IMR-90 (cell line): ENCODE measurements around the gene PRLR. TPM values are rescaled to one million over a fixed set of nuclear protein-coding genes. Genes with fewer than 3 reads are reported as not detected.

ENCODE experiments used
- ATAC-seq: fragments of 200-7000 bp; cut with Tn5 transposase; 2 replicates; pipeline ENCODE4 v1.9.1; 2020; ENCODE audit warnings: low read depth, mild to moderate bottlenecking, moderate library complexity
- BruUV-seq: library from RNA; stranded (reverse); fragments of 400-500 nt; replicated peaks from 2 replicates; lab custom pipeline; 2021; lab: Mats Ljungman, UMichigan
- CTCF ChIA-PET: fragments of 300-600 bp; formaldehyde crosslinking; extraction: SDS; loops from one replicate; lab custom pipeline; 2021; ENCODE audit warnings: antibody characterized with exemption; lab: Yijun Ruan, JAX
- POLR2A ChIA-PET: fragments of 300-600 bp; sonication (Branson Sonifier 250); formaldehyde crosslinking; loops from one replicate; lab custom pipeline; 2022; ENCODE audit warnings: antibody characterized with exemption; ENCODE audit not compliant: unreplicated experiment; lab: Charles Lee
- DNase-seq: peaks from one replicate; pipeline ENCODE4 v3.0.0; 2013
- H2AFZ ChIP-seq: replicated peaks from 2 replicates; pipeline ENCODE3; 2013; ENCODE audit warnings: low read length, mild to moderate bottlenecking; ENCODE audit not compliant: poor library complexity
- H2AK5ac ChIP-seq: 2 replicates; pipeline ENCODE4 v1.6.1; 2013; ENCODE audit warnings: low read depth, low read length, inconsistent platforms
- H2AK9ac ChIP-seq: replicated peaks from 2 replicates; pipeline ENCODE3; 2013; ENCODE audit warnings: mild to moderate bottlenecking, low read depth, low read length, moderate library complexity; ENCODE audit not compliant: poor library complexity
- H2BK120ac ChIP-seq: 2 replicates; pipeline ENCODE4 v1.6.1; 2013; ENCODE audit warnings: low read depth, low read length, inconsistent platforms
- H2BK15ac ChIP-seq: 3 replicates; pipeline ENCODE4 v1.6.1; 2013; ENCODE audit warnings: low read depth, low read length, inconsistent platforms
- H2BK20ac ChIP-seq: 2 replicates; pipeline ENCODE4 v1.6.1; 2013; ENCODE audit warnings: low read depth, mild to moderate bottlenecking, inconsistent platforms, low read length, moderate library complexity
- H2BK5ac ChIP-seq: 2 replicates; pipeline ENCODE4 v1.6.1; 2013; ENCODE audit warnings: mild to moderate bottlenecking, low read depth, low read length, inconsistent platforms; ENCODE audit not compliant: poor library complexity, severe bottlenecking
- H3K14ac ChIP-seq: replicated peaks from 2 replicates; pipeline ENCODE4 v1.6.1; 2013; ENCODE audit warnings: low read depth, low read length, inconsistent platforms
- H3K18ac ChIP-seq: 2 replicates; pipeline ENCODE4 v1.6.1; 2013; ENCODE audit warnings: low read depth, low read length, control low read depth
- H3K23ac ChIP-seq: 2 replicates; pipeline ENCODE4 v1.6.1; 2013; ENCODE audit warnings: low read depth, low read length, inconsistent platforms
- H3K27ac ChIP-seq: 2 replicates; pipeline ENCODE4 v1.5.1; 2013; ENCODE audit warnings: mild to moderate bottlenecking, control low read depth, low read length; ENCODE audit not compliant: insufficient read depth
- H3K27me3 ChIP-seq: 2 replicates; pipeline ENCODE4 v1.6.1; 2013; ENCODE audit warnings: low read length; ENCODE audit not compliant: control insufficient read depth, insufficient read depth
- H3K36me3 ChIP-seq: 2 replicates; pipeline ENCODE4 v1.6.1; 2013; ENCODE audit warnings: low read length, mixed read lengths; ENCODE audit not compliant: control insufficient read depth, insufficient read depth
- H3K4ac ChIP-seq: 2 replicates; pipeline ENCODE4 v1.6.1; 2013; ENCODE audit warnings: low read depth, low read length, inconsistent platforms
- H3K4me1 ChIP-seq: 2 replicates; pipeline ENCODE4 v1.6.1; 2013; ENCODE audit warnings: low read length, mixed read lengths; ENCODE audit not compliant: control insufficient read depth, insufficient read depth
- H3K4me2 ChIP-seq: 2 replicates; pipeline ENCODE4 v1.6.1; 2013; ENCODE audit warnings: low read depth, mild to moderate bottlenecking, control low read depth, low read length, moderate library complexity
- H3K4me3 ChIP-seq: 2 replicates; pipeline ENCODE4 v1.5.1; 2013; ENCODE audit warnings: low read depth, mild to moderate bottlenecking, control low read depth, low read length, moderate library complexity; ENCODE audit not compliant: insufficient read depth
- H3K56ac ChIP-seq: 2 replicates; pipeline ENCODE4 v1.6.1; 2013; ENCODE audit warnings: low read length, inconsistent platforms; ENCODE audit not compliant: insufficient read depth; ENCODE audit errors: extremely low read depth
- H3K79me1 ChIP-seq, 2 experiments: 2 replicates each; pipeline ENCODE4 v1.6.1; 2013; ENCODE audit warnings: low read length in 2 of 2, inconsistent platforms in 1 of 2, low read depth in 1 of 2
- H3K9ac ChIP-seq: 2 replicates; pipeline ENCODE4 v1.6.1; 2013; ENCODE audit warnings: low read depth, low read length, control low read depth
- H3K9me1 ChIP-seq: 2 replicates; pipeline ENCODE4 v1.6.1; 2013; ENCODE audit warnings: low read length, inconsistent platforms; ENCODE audit not compliant: insufficient read depth
- H3K9me3 ChIP-seq: 2 replicates; pipeline ENCODE4 v1.6.1; 2013; ENCODE audit warnings: low read length; ENCODE audit not compliant: control insufficient read depth, insufficient read depth
- H4K20me1 ChIP-seq: 2 replicates; pipeline ENCODE4 v1.6.1; 2013; ENCODE audit warnings: low read length, inconsistent platforms; ENCODE audit not compliant: insufficient read depth
- H4K5ac ChIP-seq: 2 replicates; pipeline ENCODE4 v1.6.1; 2013; ENCODE audit warnings: mild to moderate bottlenecking, low read depth, low read length, control low read depth
- H4K8ac ChIP-seq, 2 experiments: 2 replicates each; pipeline ENCODE4 v1.6.1; 2013; ENCODE audit warnings: low read depth in 2 of 2, low read length in 2 of 2, control low read depth in 1 of 2, inconsistent platforms in 1 of 2
- H4K91ac ChIP-seq: 2 replicates; pipeline ENCODE4 v1.6.1; 2013; ENCODE audit warnings: low read depth, low read length, inconsistent platforms; ENCODE audit not compliant: insufficient read depth
- BHLHE40 ChIP-seq: fragments of 150-350 bp; IDR thresholded peaks from 2 replicates; pipeline ENCODE4 v1.6.1; 2016; ENCODE audit warnings: mild to moderate bottlenecking, low read depth, low read length
- CEBPB ChIP-seq: IDR thresholded peaks from 2 replicates; pipeline ENCODE4 v1.6.1; 2012; ENCODE audit warnings: low read depth, low read length, improper control_type of control experiment
- CHD1 ChIP-seq: IDR thresholded peaks from 2 replicates; pipeline ENCODE4 v1.6.1; 2012; ENCODE audit warnings: low read depth, low read length, improper control_type of control experiment
- FOS ChIP-seq: fragments of 150-350 bp; IDR thresholded peaks from 2 replicates; pipeline ENCODE4 v1.6.1; 2016; ENCODE audit warnings: low read depth, low read length
- MAFK ChIP-seq: IDR thresholded peaks from 2 replicates; pipeline ENCODE4 v1.6.1; 2012; ENCODE audit warnings: low read depth, low read length, improper control_type of control experiment
- MAZ ChIP-seq: IDR thresholded peaks from 2 replicates; pipeline ENCODE4 v1.6.1; 2012; ENCODE audit warnings: low read depth, mild to moderate bottlenecking, low read length, improper control_type of control experiment, moderate library complexity, borderline replicate concordance
- MXI1 ChIP-seq: IDR thresholded peaks from 2 replicates; pipeline ENCODE4 v1.6.1; 2012; ENCODE audit warnings: low read depth, mild to moderate bottlenecking, low read length, moderate library complexity, borderline replicate concordance
- NFE2L2 ChIP-seq: fragments of 150-350 bp; IDR thresholded peaks from 2 replicates; pipeline ENCODE4 v1.6.1; 2016; ENCODE audit warnings: low read depth, mild to moderate bottlenecking, low read length
- POLR2A ChIP-seq: IDR thresholded peaks from 2 replicates; pipeline ENCODE4 v1.6.1; 2012; ENCODE audit warnings: mild to moderate bottlenecking, low read depth, low read length
- RAD21 ChIP-seq: IDR thresholded peaks from 2 replicates; pipeline ENCODE4 v1.6.1; 2012; ENCODE audit warnings: low read length, improper control_type of control experiment
- RCOR1 ChIP-seq: IDR thresholded peaks from 2 replicates; pipeline ENCODE4 v1.6.1; 2012; ENCODE audit warnings: mild to moderate bottlenecking, low read length, improper control_type of control experiment; ENCODE audit not compliant: insufficient replicate concordance
- RFX5 ChIP-seq: IDR thresholded peaks from 2 replicates; pipeline ENCODE4 v1.8.0; 2012; ENCODE audit warnings: low read depth, mild to moderate bottlenecking, low read length, moderate library complexity
- SMC3 ChIP-seq: fragments of 150-350 bp; IDR thresholded peaks from 2 replicates; pipeline ENCODE4 v1.6.1; 2016; ENCODE audit warnings: low read depth, mild to moderate bottlenecking, antibody characterized with exemption, low read length, moderate library complexity
- WGBS, 2 experiments: methylation state at CpG; one replicate each; pipeline versions ENCODE4 v1.1.5 to v1.1.7; 2013; ENCODE audit warnings: missing lambda C conversion rate in 2 of 2; ENCODE audit not compliant: insufficient read length in 1 of 2; ENCODE audit errors: extremely low coverage in 2 of 2; 5-methylcytosine and 5-hydroxymethylcytosine counted together
- dilution Hi-C: fragments of 300-500 bp; cut with HindIII; formaldehyde crosslinking; loops from one replicate; pipeline ENCODE4 v1.14.3; 2018; ENCODE audit warnings: low sequenced_read_pairs; ENCODE audit not compliant: unreplicated experiment
- in situ Hi-C: fragments of 300-500 bp; cut with MboI; formaldehyde crosslinking; loops from 3 replicates; pipeline ENCODE4 v1.14.3; 2019; ENCODE audit warnings: low sequenced_read_pairs, inconsistent platforms, mixed read lengths
- intact Hi-C: fragments of 100-400 bp; cut with micrococcal nuclease; formaldehyde crosslinking; loops from 2 replicates; pipeline ENCODE4 v1.10.0; 2022
- polyA plus RNA-seq, 3 experiments: library from polyadenylated mRNA; depleted of rRNA; stranded (reverse); fragments of >200 nt; gene quantifications; 2 replicates each; pipeline ENCODE4 v1.2.3, GENCODE V29; 2012; ENCODE audit warnings: low replicate concordance in 1 of 3
- total RNA-seq: library from RNA; depleted of rRNA; stranded (reverse); fragments of >200 nt; gene quantifications from 2 replicates; pipeline ENCODE4 v1.2.3, GENCODE V29; 2012
- TF ChIP-seq, protein P1 (sequence below): conservative IDR thresholded peaks from 2 replicates; pipeline ENCODE4 v1.5.1; 2012; ENCODE audit warnings: mild to moderate bottlenecking, low read depth, low read length, improper control_type of control experiment
- TF ChIP-seq, protein P2 (sequence below): fragments of 150-350 bp; IDR thresholded peaks from 2 replicates; pipeline ENCODE4 v1.6.1; 2017; ENCODE audit warnings: mild to moderate bottlenecking, antibody characterized with exemption, low read length, low read depth
- TF ChIP-seq, protein P3 (sequence below): fragments of 150-350 bp; IDR thresholded peaks from 2 replicates; pipeline ENCODE4 v1.6.1; 2016; ENCODE audit warnings: low read depth, mild to moderate bottlenecking, low read length, moderate library complexity, borderline replicate concordance

PRLR gene
- total and polyA plus RNA-seq, 2 of the 4 experiments (the other 2 are of a cell fraction): 0.24 to 0.54 TPM

DNA sequence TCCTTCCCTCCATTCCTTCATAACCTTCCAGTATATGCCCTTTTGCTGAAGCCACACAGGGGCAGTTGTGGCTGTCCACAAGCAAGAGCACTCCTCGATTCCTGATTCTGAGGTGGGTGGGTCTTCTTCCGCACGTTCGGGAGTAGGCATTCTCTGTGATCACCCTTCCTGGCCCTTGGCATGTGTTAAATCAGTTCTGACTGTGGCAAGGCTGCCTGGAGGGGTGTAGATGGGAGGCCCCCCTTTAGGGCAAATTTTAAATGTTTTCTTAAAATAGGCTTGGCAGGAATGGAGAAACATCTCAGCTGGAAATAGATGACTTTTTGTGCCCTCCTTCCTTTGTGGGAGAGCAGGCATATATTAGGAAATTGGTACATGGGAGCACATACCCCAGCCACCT lies 185.6 kb downstream of the PRLR start:
- Histone ChIP-seq H2AK9ac (peak overlapping the region; percentile 17), H3K23ac (no peak overlapping the region), H3K4me2 (no peak overlapping the region), H2AFZ (no peak overlapping the region), H3K27ac (no peak overlapping the region), H3K36me3 (no peaks in the 10 kb centered on the region), H3K4me1 (peaks cover 4% of the 10 kb centered on the region), H3K9me1 (no peaks in the 10 kb centered on the region; the same call in none of the 2 replicates), H2AK5ac (no peak overlapping the region), H3K14ac (no peak overlapping the region), H2BK120ac (no peak overlapping the region), H3K9me3 (no peaks in the 10 kb centered on the region), H4K91ac (no peak overlapping the region), H4K20me1 (no peaks in the 10 kb centered on the region), H2BK15ac (no peak overlapping the region), H3K79me1 (no peaks in the 10 kb centered on the region), H3K4ac (no peak overlapping the region), H3K4me3 (no peak overlapping the region), H3K9ac (no peak overlapping the region), H3K27me3 (no peaks in the 10 kb centered on the region), H2BK5ac (no peak overlapping the region), H3K18ac (no peak overlapping the region), H4K8ac (no peak overlapping the region), H4K5ac (no peak overlapping the region), H3K56ac (no peak overlapping the region), H2BK20ac (peak overlapping the region; percentile 13; the same call in 1 of the 2 replicates)
- dilution Hi-C loops (no loop called here), in situ Hi-C loops (no loop called here), intact Hi-C loops (no loop called here)
- no peak for ATAC-seq
- ChIA-PET CTCF (no interaction called here), POLR2A (no interaction called here)
- no CpG with 5 or more reads among the region's 4 CpGs for WGBS, 2 experiments
- DNase-seq: no peak
- BruUV-seq: no TSS peak
- TF ChIP-seq BHLHE40 (no peak), SMC3 (no peak), MAZ (no peak), POLR2A (no peak), CEBPB (no peak), MXI1 (no peak), MAFK (no peak), RCOR1 (no peak), NFE2L2 (no peak), CHD1 (no peak), RAD21 (no peak), RFX5 (no peak), FOS (no peak)
- TF ChIP-seq, protein P1, sequence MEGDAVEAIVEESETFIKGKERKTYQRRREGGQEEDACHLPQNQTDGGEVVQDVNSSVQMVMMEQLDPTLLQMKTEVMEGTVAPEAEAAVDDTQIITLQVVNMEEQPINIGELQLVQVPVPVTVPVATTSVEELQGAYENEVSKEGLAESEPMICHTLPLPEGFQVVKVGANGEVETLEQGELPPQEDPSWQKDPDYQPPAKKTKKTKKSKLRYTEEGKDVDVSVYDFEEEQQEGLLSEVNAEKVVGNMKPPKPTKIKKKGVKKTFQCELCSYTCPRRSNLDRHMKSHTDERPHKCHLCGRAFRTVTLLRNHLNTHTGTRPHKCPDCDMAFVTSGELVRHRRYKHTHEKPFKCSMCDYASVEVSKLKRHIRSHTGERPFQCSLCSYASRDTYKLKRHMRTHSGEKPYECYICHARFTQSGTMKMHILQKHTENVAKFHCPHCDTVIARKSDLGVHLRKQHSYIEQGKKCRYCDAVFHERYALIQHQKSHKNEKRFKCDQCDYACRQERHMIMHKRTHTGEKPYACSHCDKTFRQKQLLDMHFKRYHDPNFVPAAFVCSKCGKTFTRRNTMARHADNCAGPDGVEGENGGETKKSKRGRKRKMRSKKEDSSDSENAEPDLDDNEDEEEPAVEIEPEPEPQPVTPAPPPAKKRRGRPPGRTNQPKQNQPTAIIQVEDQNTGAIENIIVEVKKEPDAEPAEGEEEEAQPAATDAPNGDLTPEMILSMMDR: no peak
- TF ChIP-seq, protein P2, sequence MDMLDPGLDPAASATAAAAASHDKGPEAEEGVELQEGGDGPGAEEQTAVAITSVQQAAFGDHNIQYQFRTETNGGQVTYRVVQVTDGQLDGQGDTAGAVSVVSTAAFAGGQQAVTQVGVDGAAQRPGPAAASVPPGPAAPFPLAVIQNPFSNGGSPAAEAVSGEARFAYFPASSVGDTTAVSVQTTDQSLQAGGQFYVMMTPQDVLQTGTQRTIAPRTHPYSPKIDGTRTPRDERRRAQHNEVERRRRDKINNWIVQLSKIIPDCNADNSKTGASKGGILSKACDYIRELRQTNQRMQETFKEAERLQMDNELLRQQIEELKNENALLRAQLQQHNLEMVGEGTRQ: no peak
- TF ChIP-seq, protein P3, sequence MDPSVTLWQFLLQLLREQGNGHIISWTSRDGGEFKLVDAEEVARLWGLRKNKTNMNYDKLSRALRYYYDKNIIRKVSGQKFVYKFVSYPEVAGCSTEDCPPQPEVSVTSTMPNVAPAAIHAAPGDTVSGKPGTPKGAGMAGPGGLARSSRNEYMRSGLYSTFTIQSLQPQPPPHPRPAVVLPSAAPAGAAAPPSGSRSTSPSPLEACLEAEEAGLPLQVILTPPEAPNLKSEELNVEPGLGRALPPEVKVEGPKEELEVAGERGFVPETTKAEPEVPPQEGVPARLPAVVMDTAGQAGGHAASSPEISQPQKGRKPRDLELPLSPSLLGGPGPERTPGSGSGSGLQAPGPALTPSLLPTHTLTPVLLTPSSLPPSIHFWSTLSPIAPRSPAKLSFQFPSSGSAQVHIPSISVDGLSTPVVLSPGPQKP: no peak
